Measurements from ENCODE around the gene INPP5J. TPM values are rescaled to one million over a fixed set of nuclear protein-coding genes. Genes with fewer than 3 reads are reported as not detected.

The INPP5J gene
- total and polyA plus RNA-seq, 10 of the 15 experiments (the other 5 are each of a cell fraction or from before 2014, with no cell fraction given) = 0.18 to 2.8 (median 1.5) TPM; not detected in 1

- in situ Hi-C loops (cut with MboI) = no loop called here
- SMC1A ChIA-PET (ENCODE audit: uncharacterized antibody, unreplicated experiment) = no interaction called here
These were observed 16.7 kb upstream of the INPP5J start for GRCh38 chr22:31106001-31106571.

More at GRCh38 chr22:31106001-31106571, 16.7 kb upstream of the INPP5J start:
- TF ChIP-seq ATF3 (IDR thresholded peaks at IDR 0.05; ENCODE audit: borderline replicate concordance, extremely low read depth, low read depth, low read length) (no peak), IRF4 (IDR thresholded peaks at IDR 0.05; ENCODE audit: low read depth, low read length) (no peak), CHD1 (IDR thresholded peaks at IDR 0.05; ENCODE audit: low read depth, low read length) (no peak), PAX8 (IDR thresholded peaks at IDR 0.05) (no peak), BACH1 (IDR thresholded peaks at IDR 0.05; ENCODE audit: borderline replicate concordance) (no peak), YY1 (IDR thresholded peaks at IDR 0.05; ENCODE audit: low read depth, low read length) (no peak), JUND (IDR thresholded peaks at IDR 0.05; ENCODE audit: low read depth, low read length) (no peak), NFYB (IDR thresholded peaks at IDR 0.05; ENCODE audit: insufficient read depth, low read depth, low read length) (no peak), MTA3 (IDR thresholded peaks at IDR 0.05; ENCODE audit: borderline replicate concordance, low read length) (no peak), ZBTB4 (CRISPR knock-in tag; IDR thresholded peaks at IDR 0.05) (no peak), ZNF384 (IDR thresholded peaks at IDR 0.05; ENCODE audit: borderline replicate concordance, low read depth, low read length) (no peak), CTCF (IDR thresholded peaks at IDR 0.05 in 2 of 3, conservative IDR thresholded peaks at IDR 0.05 in 1 of 3; ENCODE audit: control insufficient read depth in 2 of 3, extremely low read depth in 1 of 3, insufficient read depth in 1 of 3, low read depth in 3 of 3, low read length in 3 of 3) (no peak)
- H2AFZ ChIP-seq (ENCODE audit: control insufficient read depth, low read depth, low read length) = no peak overlapping the region
- no peaks in the 10 kb centered on the region for H3K27me3 ChIP-seq (replicated peaks in 1 of 2; ENCODE audit: control insufficient read depth in 2 of 2, insufficient read depth in 2 of 2, low read length in 1 of 2)
- no peak overlapping the region for H3K9ac ChIP-seq (ENCODE audit: control insufficient read depth, insufficient read depth, low read length)
- H3K27ac ChIP-seq (ENCODE audit: control insufficient read depth, insufficient read depth) = no peak overlapping the region
- H4K20me1 ChIP-seq (ENCODE audit: control insufficient read depth, insufficient read depth) = no peaks in the 10 kb centered on the region
- no peaks in the 10 kb centered on the region for H3K9me3 ChIP-seq (replicated peaks; ENCODE audit: control insufficient read depth, insufficient read depth, low read length)
- 67% methylated on average over 4 of the region's 4 CpGs for WGBS (ENCODE audit: insufficient coverage, insufficient replicate concordance, low lambda C conversion rate, missing lambda C conversion rate)
- no peak for DNase-seq (ENCODE audit: low read depth, low spot score)
- H3K4me2 ChIP-seq (ENCODE audit: control insufficient read depth, insufficient read depth) = no peak overlapping the region
- intact Hi-C loops (cut with micrococcal nuclease; ENCODE audit: unreplicated experiment) = loop anchor here (5.0 kb wide), 1 partner anchor 166 kb away; no protein-coding TSS in a partner anchor
- no TSS peak for BruUV-seq (replicated peaks)
- RAD21 ChIA-PET (ENCODE audit: unreplicated experiment) = no interaction called here
- POLR2A ChIA-PET = no interaction called here
- no peaks in the 10 kb centered on the region for H3K79me2 ChIP-seq (ENCODE audit: control insufficient read depth, insufficient read depth, low read length)
- ATAC-seq = no peak
- no peak overlapping the region for H3K4me3 ChIP-seq
- no peak for FAIRE-seq
- CTCF ChIA-PET = interaction anchor here (2.6 to 3.4 kb wide), 2 partner anchors 22 to 167 kb away, joined by 12 to 15 read pairs; no protein-coding TSS in a partner anchor
- H3K36me3 ChIP-seq (ENCODE audit: control insufficient read depth in 2 of 2, insufficient read depth in 2 of 2, low read length in 1 of 2) = no peaks in the 10 kb centered on the region
- no peaks in the 10 kb centered on the region; the same call in 1 of the 2 replicates for H3K4me1 ChIP-seq (ENCODE audit: control insufficient read depth, insufficient read depth, low read length)

Measured in GM12878 (cell line).